Mesendoderm (in vitro differentiated cells): ENCODE measurements around the gene SPIN3.
"Not testable (repeated sequence)": the region's sequence is repeated elsewhere in the genome, so short reads cannot be mapped to it uniquely, and the experiment has no call there.

ENCODE experiments used
- DNase-seq: peaks from one replicate; pipeline ENCODE4 v3.0.0; 2013
- H2AK5ac ChIP-seq: 2 replicates; pipeline ENCODE4 v1.6.1; 2013; ENCODE audit warnings: low read length, inconsistent platforms
- H2BK120ac ChIP-seq: 2 replicates; pipeline ENCODE4 v1.6.1; 2013; ENCODE audit warnings: low read depth, mild to moderate bottlenecking, low read length, moderate library complexity, mixed read lengths
- H2BK15ac ChIP-seq: replicated peaks from 2 replicates; pipeline ENCODE4 v1.6.1; 2013; ENCODE audit warnings: low read depth, mild to moderate bottlenecking, moderate library complexity
- H2BK5ac ChIP-seq: 2 replicates; pipeline ENCODE4 v1.6.1; 2013; ENCODE audit warnings: low read length, inconsistent platforms
- H3K18ac ChIP-seq: 2 replicates; pipeline ENCODE4 v1.6.1; 2013; ENCODE audit warnings: mild to moderate bottlenecking, low read length, mixed read lengths
- H3K23ac ChIP-seq: one replicate; pipeline ENCODE4 v1.6.1; 2013; ENCODE audit warnings: low read length
- H3K27ac ChIP-seq: 2 replicates; pipeline ENCODE4 v1.5.1; 2013; ENCODE audit warnings: low read depth, mild to moderate bottlenecking, inconsistent platforms, low read length, moderate library complexity
- H3K27me3 ChIP-seq: 2 replicates; pipeline ENCODE4 v1.6.1; 2013; ENCODE audit warnings: low read length, control low read depth, mild to moderate bottlenecking, inconsistent platforms; ENCODE audit not compliant: insufficient read depth, poor library complexity
- H3K36me3 ChIP-seq: 2 replicates; pipeline ENCODE4 v1.6.1; 2013; ENCODE audit warnings: low read length, inconsistent platforms; ENCODE audit not compliant: control insufficient read depth, insufficient read depth
- H3K4ac ChIP-seq: one replicate; pipeline ENCODE4 v1.6.1; 2013; ENCODE audit warnings: low read depth, mild to moderate bottlenecking, low read length, moderate library complexity
- H3K4me1 ChIP-seq: 2 replicates; pipeline ENCODE4 v1.6.1; 2013; ENCODE audit warnings: low read depth, low read length, inconsistent platforms; ENCODE audit not compliant: control insufficient read depth
- H3K4me2 ChIP-seq: 2 replicates; pipeline ENCODE4 v1.6.1; 2013; ENCODE audit warnings: low read length
- H3K4me3 ChIP-seq: 2 replicates; pipeline ENCODE4 v1.5.1; 2013; ENCODE audit warnings: mild to moderate bottlenecking, low read length
- H3K56ac ChIP-seq: one replicate; pipeline ENCODE4 v1.6.1; 2013; ENCODE audit warnings: low read length
- H3K79me1 ChIP-seq: 2 replicates; pipeline ENCODE4 v1.6.1; 2013; ENCODE audit warnings: low read length, inconsistent platforms
- H3K79me2 ChIP-seq: 2 replicates; pipeline ENCODE4 v1.6.1; 2013; ENCODE audit warnings: mild to moderate bottlenecking, low read length; ENCODE audit not compliant: control insufficient read depth, insufficient read depth
- H3K9ac ChIP-seq: 2 replicates; pipeline ENCODE4 v1.6.1; 2013; ENCODE audit warnings: low read length, inconsistent platforms
- H4K5ac ChIP-seq: one replicate; pipeline ENCODE4 v1.6.1; 2013; ENCODE audit warnings: low read length
- H4K8ac ChIP-seq: one replicate; pipeline ENCODE4 v1.6.1; 2013; ENCODE audit warnings: low read depth, mild to moderate bottlenecking, control low read depth, low read length, moderate library complexity
- WGBS: extraction: QIAGEN DNeasy Blood & Tissue Kit; methylation state at CpG from one replicate; pipeline ENCODE4 v1.1.7; 2013; ENCODE audit warnings: low lambda C conversion rate, missing lambda C conversion rate; ENCODE audit not compliant: insufficient coverage; ENCODE audit errors: extremely low coverage; 5-methylcytosine and 5-hydroxymethylcytosine counted together

Gene SPIN3

DNA sequence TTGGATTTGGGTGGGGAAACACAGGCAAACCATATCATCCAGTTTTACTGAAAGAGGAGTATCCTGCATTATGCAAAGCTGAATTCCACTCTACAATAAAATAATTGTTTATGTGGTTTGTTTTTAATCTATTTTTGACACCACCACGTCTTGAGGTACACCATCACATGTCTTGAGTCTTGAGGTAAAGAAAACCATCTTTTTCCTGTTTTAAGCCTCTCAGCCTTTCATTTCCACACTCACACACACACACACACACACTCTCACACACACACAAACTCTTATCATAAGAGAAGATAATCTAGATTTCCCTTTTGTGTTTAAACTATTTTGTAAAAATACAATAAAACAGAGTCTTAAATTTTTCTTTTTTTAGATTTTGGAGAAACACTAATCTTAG, 32.0 kb downstream of the SPIN3 start:
- WGBS, result no CpG with 5 or more reads among the region's 1 CpG
- Histone ChIP-seq H3K4me3 (no peak overlapping the region), H3K4ac (no peak overlapping the region), H3K9ac (no peak overlapping the region), H3K56ac (no peak overlapping the region), H2BK120ac (no peak overlapping the region), H3K27ac (no peak overlapping the region), H3K79me1 (no peaks in the 10 kb centered on the region), H3K18ac (no peak overlapping the region), H4K8ac (no peak overlapping the region), H4K5ac (no peak overlapping the region), H3K4me2 (no peak overlapping the region), H3K4me1 (no peaks in the 10 kb centered on the region), H3K23ac (no peak overlapping the region), H3K79me2 (no peaks in the 10 kb centered on the region), H2BK15ac (no peak overlapping the region), H3K36me3 (no peaks in the 10 kb centered on the region), H2BK5ac (no peak overlapping the region), H3K27me3 (no peaks in the 10 kb centered on the region), H2AK5ac (no peak overlapping the region)
- no peak for DNase-seq

DNA sequence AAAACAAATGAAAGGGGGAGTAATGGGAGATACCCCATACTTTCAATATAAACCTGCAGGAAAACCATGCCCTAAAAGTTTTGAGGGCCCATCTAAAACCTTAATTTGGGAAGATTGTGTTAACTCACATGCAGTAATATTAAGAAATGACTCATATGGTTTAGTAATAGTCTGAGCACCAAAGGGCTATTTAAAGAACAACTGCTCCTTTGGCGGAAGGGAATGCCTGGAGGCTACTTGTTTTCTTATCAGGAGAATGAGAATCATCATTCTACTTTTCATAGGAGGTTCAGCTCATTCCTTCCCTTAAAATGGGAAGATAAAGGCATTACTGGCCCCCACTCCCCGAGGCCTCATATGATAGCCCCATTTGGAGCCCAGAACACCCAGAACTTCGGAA, 47.6 kb downstream of the SPIN3 start:
- no peak for DNase-seq
- H4K5ac ChIP-seq, result no peak overlapping the region
- no peak overlapping the region for H3K23ac ChIP-seq
- H3K56ac ChIP-seq, result no peak overlapping the region
- no peak overlapping the region for H2BK15ac ChIP-seq
- no peaks in the 10 kb centered on the region for H3K79me2 ChIP-seq
- no peak overlapping the region for H2BK5ac ChIP-seq
- H4K8ac ChIP-seq, result no peak overlapping the region
- WGBS, result no CpG with 5 or more reads among the region's 3 CpGs
- no peaks in the 10 kb centered on the region for H3K79me1 ChIP-seq
- no peak overlapping the region for H3K27ac ChIP-seq
- H3K9ac ChIP-seq, result no peak overlapping the region
- no peak overlapping the region for H3K18ac ChIP-seq
- H3K4ac ChIP-seq, result no peak overlapping the region
- no peaks in the 10 kb centered on the region for H3K27me3 ChIP-seq
- H2BK120ac ChIP-seq, result no peak overlapping the region
- no peaks in the 10 kb centered on the region for H3K36me3 ChIP-seq
- H3K4me1 ChIP-seq, result no peaks in the 10 kb centered on the region
- H2AK5ac ChIP-seq, result no peak overlapping the region
- no peak overlapping the region for H3K4me3 ChIP-seq
- no peak overlapping the region for H3K4me2 ChIP-seq

GRCh38 chrX:56946201-56946600, 49.1 kb downstream of the SPIN3 start:
- not testable (repeated sequence) for H3K4me1 ChIP-seq, H3K9ac ChIP-seq, H3K56ac ChIP-seq, H2BK120ac ChIP-seq, H3K4me2 ChIP-seq, H3K27me3 ChIP-seq, H3K4ac ChIP-seq, H2BK15ac ChIP-seq, H3K23ac ChIP-seq, H3K79me1 ChIP-seq, H3K18ac ChIP-seq, H3K79me2 ChIP-seq, H4K8ac ChIP-seq, H3K4me3 ChIP-seq, DNase-seq, H3K36me3 ChIP-seq, H4K5ac ChIP-seq, H3K27ac ChIP-seq, H2BK5ac ChIP-seq, H2AK5ac ChIP-seq
- WGBS, result no CpG with 5 or more reads among the region's 2 CpGs

DNA sequence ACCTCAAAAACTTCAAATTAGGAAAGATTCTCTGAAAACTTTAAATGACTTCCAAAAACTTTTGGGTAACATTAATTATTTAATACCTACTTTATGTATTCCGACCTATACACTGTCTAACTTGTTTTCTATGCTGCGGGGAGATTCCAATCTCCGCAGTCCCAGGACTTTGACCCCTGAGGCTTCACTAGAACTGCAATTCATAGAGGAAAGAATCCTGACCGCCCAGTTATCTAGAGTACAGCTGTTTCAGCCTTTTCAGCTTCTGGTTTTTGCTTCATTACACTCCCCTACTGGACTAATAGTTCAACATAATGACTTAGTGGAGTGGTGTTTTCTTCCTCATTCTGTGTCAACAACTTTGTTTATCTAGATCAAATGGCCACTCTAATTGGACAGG, 50.1 kb downstream of the SPIN3 start:
- H4K8ac ChIP-seq, DNase-seq, H3K36me3 ChIP-seq, H3K4me1 ChIP-seq, H4K5ac ChIP-seq, H3K79me2 ChIP-seq, H3K9ac ChIP-seq, H3K4me3 ChIP-seq, H3K56ac ChIP-seq, H2BK5ac ChIP-seq, H3K23ac ChIP-seq, H3K27ac ChIP-seq, H3K4ac ChIP-seq, H2AK5ac ChIP-seq, H2BK120ac ChIP-seq, H3K4me2 ChIP-seq, H3K18ac ChIP-seq, H2BK15ac ChIP-seq, H3K27me3 ChIP-seq, H3K79me1 ChIP-seq: not testable (repeated sequence)
- WGBS, result no CpG with 5 or more reads among the region's 4 CpGs

- no peak overlapping the region for H4K5ac ChIP-seq
- no peaks in the 10 kb centered on the region for H3K27me3 ChIP-seq
- WGBS, result no CpG with 5 or more reads among the region's 3 CpGs
- no peak overlapping the region for H4K8ac ChIP-seq
- H3K4ac ChIP-seq, result no peak overlapping the region
- H2BK120ac ChIP-seq, result no peak overlapping the region
- H3K79me2 ChIP-seq, result no peaks in the 10 kb centered on the region
- no peak overlapping the region for H3K18ac ChIP-seq
- no peak overlapping the region for H3K27ac ChIP-seq
- no peak overlapping the region for H3K23ac ChIP-seq
- no peak overlapping the region for H3K9ac ChIP-seq
- no peak overlapping the region for H3K56ac ChIP-seq
- H3K79me1 ChIP-seq, result no peaks in the 10 kb centered on the region
- DNase-seq, result no peak
- no peaks in the 10 kb centered on the region for H3K4me1 ChIP-seq
- H2BK15ac ChIP-seq, result no peak overlapping the region
- no peak overlapping the region for H3K4me3 ChIP-seq
- H2BK5ac ChIP-seq, result no peak overlapping the region
- no peaks in the 10 kb centered on the region for H3K36me3 ChIP-seq
- no peak overlapping the region for H3K4me2 ChIP-seq
- H2AK5ac ChIP-seq, result no peak overlapping the region
Measured at GRCh38 chrX:56943264-56943663, 52.1 kb downstream of the SPIN3 start.
